ENCODE measurements around the gene ANKRD9.

GRCh38 chr14:102509746-102510615, at the start of gene ANKRD9:
- TF ChIP-seq EP300 (IDR thresholded peaks at IDR 0.05; ENCODE audit: low read depth): no peak
- TF ChIP-seq POLR2A (IDR thresholded peaks at IDR 0.05): peak; percentile 82
- TF ChIP-seq CTCF (IDR thresholded peaks at IDR 0.05): no peak
- peak; percentile 83 to 89 (median 88) for TF ChIP-seq POLR2AphosphoS5 (IDR thresholded peaks at IDR 0.05)

All from transverse colon (tissue), 4 donors.